ENCODE measurements around the gene NDUFB8.

The NDUFB8 gene

GRCh38 chr10:100477970-100478369 is 51.7 kb downstream of the NDUFB8 start:
- H3K4me3 ChIP-seq (ENCODE audit: low read depth, low read length) = no peak overlapping the region
- no peak for TF ChIP-seq CTCF (IDR thresholded peaks at IDR 0.05; ENCODE audit: borderline replicate concordance, insufficient read depth, low read depth, low read length)
